ENCODE results near the gene CFAP57.
"Not testable (repeated sequence)": the region's sequence is repeated elsewhere in the genome, so short reads cannot be mapped to it uniquely, and the experiment has no call there.

The CFAP57 gene

GRCh38 chr1:43171876-43172526 lies at the start of gene CFAP57, which contains the start of gene EBNA1BP2:
Gene CFAP57, plus strand, starts transcription at chr1:43172330. Its CDS starts 424 bp downstream, at chr1:43172754.
Gene EBNA1BP2, minus strand, starts transcription at chr1:43172290. Its CDS starts 172 bp downstream, at chr1:43172118.
- DNase-seq (ENCODE audit: low spot score): peak; percentile 93

GRCh38 chr1:43123031-43123430 lies 49.1 kb upstream of the CFAP57 start:
- DNase-seq (ENCODE audit: low spot score): no peak

GRCh38 chr1:43128816-43129215 lies 43.3 kb upstream of the CFAP57 start:
- no peak for DNase-seq (ENCODE audit: low spot score)

GRCh38 chr1:43129426-43129825 lies 42.7 kb upstream of the CFAP57 start:
- no peak for DNase-seq (ENCODE audit: low spot score)

- no peak for DNase-seq (ENCODE audit: low spot score)
Measured at GRCh38 chr1:43134068-43134467, 38.1 kb upstream of the CFAP57 start.

- DNase-seq (ENCODE audit: low spot score): no peak
Measured at GRCh38 chr1:43134640-43135039, 37.5 kb upstream of the CFAP57 start.

GRCh38 chr1:43135857-43136781 lies 36.0 kb upstream of the CFAP57 start:
- no peak for DNase-seq (ENCODE audit: low spot score)

- DNase-seq (ENCODE audit: low spot score): no peak
Measured at GRCh38 chr1:43137445-43138052, 34.6 kb upstream of the CFAP57 start.

- not testable (repeated sequence) for DNase-seq (ENCODE audit: low spot score)
Measured at GRCh38 chr1:43139295-43139694, 32.8 kb upstream of the CFAP57 start.

- no peak for DNase-seq (ENCODE audit: low spot score)
Measured at GRCh38 chr1:43140010-43140409, 32.1 kb upstream of the CFAP57 start.

GRCh38 chr1:43140583-43140982 lies 31.5 kb upstream of the CFAP57 start:
- DNase-seq (ENCODE audit: low spot score): no peak

- DNase-seq (ENCODE audit: low spot score): peak; percentile 62
Measured at GRCh38 chr1:43143441-43143888, 28.7 kb upstream of the CFAP57 start.

- DNase-seq (ENCODE audit: low spot score): no peak
Measured at GRCh38 chr1:43144237-43144636, 27.9 kb upstream of the CFAP57 start.

- peak; percentile 99 for DNase-seq (ENCODE audit: low spot score)
Measured at GRCh38 chr1:43147625-43148327, 24.4 kb upstream of the CFAP57 start.

- DNase-seq (ENCODE audit: low spot score): no peak
Measured at GRCh38 chr1:43149889-43150288, 22.2 kb upstream of the CFAP57 start.

GRCh38 chr1:43152866-43153265 lies 19.3 kb upstream of the CFAP57 start:
- DNase-seq (ENCODE audit: low spot score): no peak

- no peak for DNase-seq (ENCODE audit: low spot score)
Measured at GRCh38 chr1:43153443-43153842, 18.7 kb upstream of the CFAP57 start.

- DNase-seq (ENCODE audit: low spot score): no peak
Measured at GRCh38 chr1:43156026-43156425, 16.1 kb upstream of the CFAP57 start.

GRCh38 chr1:43165162-43165561 lies 7.0 kb upstream of the CFAP57 start:
- no peak for DNase-seq (ENCODE audit: low spot score)

GRCh38 chr1:43165765-43166164 lies 6.4 kb upstream of the CFAP57 start:
- DNase-seq (ENCODE audit: low spot score): no peak

- no peak for DNase-seq (ENCODE audit: low spot score)
Measured at GRCh38 chr1:43171312-43171875, 736 bp upstream of the CFAP57 start.

GRCh38 chr1:43172527-43172972 lies 420 bp downstream of the CFAP57 start:
- peak; percentile 92 for DNase-seq (ENCODE audit: low spot score)

All from ecto neural progenitor cell (in vitro differentiated cells).